Fibroblast of lung (primary cell): Measurements from ENCODE around the gene AANAT. TPM values are rescaled to one million over a fixed set of nuclear protein-coding genes. Genes with fewer than 3 reads are reported as not detected.

ENCODE experiments used
- DNase-seq, 2 donors: peaks; one replicate each; pipeline versions ENCODE4 v3.0.0 to v3.0.0-alpha.2; 2010; ENCODE audit warnings: low read depth in 2 of 2
- H2AFZ ChIP-seq: 2 replicates; pipeline ENCODE4 v1.5.1; 2012; ENCODE audit warnings: low read length, control low read depth, inconsistent platforms
- H3K27ac ChIP-seq: 2 replicates; pipeline ENCODE4 v1.5.1; 2011; ENCODE audit warnings: low read length, control low read depth; ENCODE audit not compliant: insufficient read depth
- H3K27me3 ChIP-seq: 2 replicates; pipeline ENCODE4 v1.5.1; 2011; ENCODE audit warnings: mild to moderate bottlenecking, low read length; ENCODE audit not compliant: control insufficient read depth, insufficient read depth
- H3K36me3 ChIP-seq: 2 replicates; pipeline ENCODE4 v1.5.1; 2011; ENCODE audit warnings: low read length; ENCODE audit not compliant: control insufficient read depth, insufficient read depth
- H3K4me1 ChIP-seq: 2 replicates; pipeline ENCODE4 v1.5.1; 2011; ENCODE audit warnings: low read length; ENCODE audit not compliant: control insufficient read depth, insufficient read depth; ENCODE audit errors: extremely low read depth
- H3K4me2 ChIP-seq: 2 replicates; pipeline ENCODE4 v1.5.1; 2011; ENCODE audit warnings: low read length, control low read depth; ENCODE audit not compliant: insufficient read depth; ENCODE audit errors: extremely low read depth
- H3K4me3 ChIP-seq, 4 experiments: fragments of 200-600 bp in 1 of 4; sonication (generic) in 1 of 4; replicated peaks in 1 of 4; 2 replicates each; pipeline ENCODE4 v1.5.1; 2011 to 2016; ENCODE audit warnings: low read length in 4 of 4, low read depth in 3 of 4, mild to moderate bottlenecking in 3 of 4, control low read depth in 2 of 4, inconsistent platforms in 1 of 4, mixed read lengths in 1 of 4; ENCODE audit not compliant: insufficient read depth in 1 of 4; ENCODE audit errors: control extremely low read depth in 1 of 4
- H3K79me2 ChIP-seq: 2 replicates; pipeline ENCODE4 v1.5.1; 2012; ENCODE audit warnings: mild to moderate bottlenecking, low read length, inconsistent platforms; ENCODE audit not compliant: control insufficient read depth, insufficient read depth
- H3K9ac ChIP-seq: 2 replicates; pipeline ENCODE4 v1.5.1; 2011; ENCODE audit warnings: mild to moderate bottlenecking, low read length, control low read depth; ENCODE audit not compliant: insufficient read depth
- H3K9me3 ChIP-seq: 2 replicates; pipeline ENCODE4 v1.5.1; 2012; ENCODE audit warnings: low read depth, low read length; ENCODE audit not compliant: control insufficient read depth, insufficient read depth
- H4K20me1 ChIP-seq: 2 replicates; pipeline ENCODE4 v1.5.1; 2011; ENCODE audit warnings: low read length; ENCODE audit not compliant: control insufficient read depth, insufficient read depth; ENCODE audit errors: extremely low read depth
- CTCF ChIP-seq, 2 donors: IDR thresholded peaks in 1 of 2; conservative IDR thresholded peaks in 1 of 2; 1 replicate in 1 of 2; 2 replicates in 1 of 2; pipeline ENCODE4 v1.5.1; 2011 to 2012; ENCODE audit warnings: low read length in 2 of 2, control low read depth in 1 of 2, inconsistent platforms in 1 of 2, low read depth in 1 of 2, mild to moderate bottlenecking in 1 of 2
- EZH2 ChIP-seq: IDR thresholded peaks from 2 replicates; pipeline ENCODE4 v1.5.1; 2012; ENCODE audit warnings: low read length, control low read depth, mild to moderate bottlenecking; ENCODE audit errors: missing control alignments
- polyA plus RNA-seq, 2 donors: library from polyadenylated mRNA; depleted of rRNA in 1 of 2; stranded (reverse) in 1 of 2; unstranded in 1 of 2; fragments of >200 nt; gene quantifications; 2 replicates each; pipeline ENCODE4 v1.2.1, GENCODE V29; 2011 to 2012; ENCODE audit warnings: missing spikeins in 1 of 2
- total RNA-seq: library from RNA; depleted of rRNA; stranded (reverse); fragments of >200 nt; gene quantifications from 2 replicates; pipeline ENCODE4 v1.2.1, GENCODE V29; 2014

AANAT gene
- total and polyA plus RNA-seq, 2 donors (not counting 1 experiment from before 2014, with no cell fraction given) = not detected

- no peak for DNase-seq
- Histone ChIP-seq H3K27ac (no peak overlapping the region), H3K36me3 (no peaks in the 10 kb centered on the region), H3K9ac (no peak overlapping the region), H3K4me2 (no peak overlapping the region), H4K20me1 (no peaks in the 10 kb centered on the region), H3K27me3 (no peaks in the 10 kb centered on the region), H3K4me3 (no peak overlapping the region), H3K4me1 (peaks cover 8% of the 10 kb centered on the region), H3K9me3 (no peaks in the 10 kb centered on the region), H3K79me2 (no peaks in the 10 kb centered on the region), H2AFZ (no peak overlapping the region)
- no peak for TF ChIP-seq EZH2
- no peak for TF ChIP-seq CTCF (conservative IDR thresholded peaks at IDR 0.05 in 1 of 2, IDR thresholded peaks at IDR 0.05 in 1 of 2; ENCODE audit: low read depth in 1 of 2, low read length in 2 of 2)
Measured at GRCh38 chr17:76491271-76492122, 24.1 kb downstream of the AANAT start.

- Histone ChIP-seq H3K79me2 (no peaks in the 10 kb centered on the region), H3K4me2 (peak overlapping the region; percentile 54), H4K20me1 (no peaks in the 10 kb centered on the region), H2AFZ (no peak overlapping the region), H3K27me3 (no peaks in the 10 kb centered on the region), H3K9ac (peak overlapping the region; percentile 77), H3K4me1 (peaks cover 8% of the 10 kb centered on the region), H3K9me3 (no peaks in the 10 kb centered on the region), H3K36me3 (no peaks in the 10 kb centered on the region), H3K27ac (peak overlapping the region; percentile 69), H3K4me3 (no peak overlapping the region)
- TF ChIP-seq CTCF (conservative IDR thresholded peaks at IDR 0.05 in 1 of 2, IDR thresholded peaks at IDR 0.05 in 1 of 2; ENCODE audit: low read depth in 1 of 2, low read length in 2 of 2) (no peak), EZH2 (no peak)
- DNase-seq = no peak
Measured at GRCh38 chr17:76492123-76492988, 25.0 kb downstream of the AANAT start.

GRCh38 chr17:76492989-76493501, 25.6 kb downstream of the AANAT start:
- TF ChIP-seq EZH2 = no peak
- no peak for TF ChIP-seq CTCF (conservative IDR thresholded peaks at IDR 0.05 in 1 of 2, IDR thresholded peaks at IDR 0.05 in 1 of 2; ENCODE audit: low read depth in 1 of 2, low read length in 2 of 2)
- Histone ChIP-seq H3K4me2 (peak overlapping the region; percentile 54), H3K27me3 (no peaks in the 10 kb centered on the region), H3K79me2 (no peaks in the 10 kb centered on the region), H3K27ac (peak overlapping the region; percentile 69), H3K4me3 (peak overlapping the region in 1 of 4 experiments; percentile 11), H3K4me1 (peaks cover 14% of the 10 kb centered on the region), H2AFZ (peak overlapping the region; percentile 2), H3K36me3 (no peaks in the 10 kb centered on the region), H4K20me1 (no peaks in the 10 kb centered on the region), H3K9me3 (no peaks in the 10 kb centered on the region), H3K9ac (peak overlapping the region; percentile 77)
- DNase-seq = peak; percentile 75 to 91
